GM19397 (cell line): ENCODE data around the gene DHX29.

Source experiments
- ATAC-seq: cut with Tn5 transposase; IDR thresholded peaks from one replicate; pipeline ENCODE4 v1.9.1; 2021; ENCODE audit warnings: mild to moderate bottlenecking, moderate library complexity; ENCODE audit not compliant: unreplicated experiment

DHX29 gene, protein sequence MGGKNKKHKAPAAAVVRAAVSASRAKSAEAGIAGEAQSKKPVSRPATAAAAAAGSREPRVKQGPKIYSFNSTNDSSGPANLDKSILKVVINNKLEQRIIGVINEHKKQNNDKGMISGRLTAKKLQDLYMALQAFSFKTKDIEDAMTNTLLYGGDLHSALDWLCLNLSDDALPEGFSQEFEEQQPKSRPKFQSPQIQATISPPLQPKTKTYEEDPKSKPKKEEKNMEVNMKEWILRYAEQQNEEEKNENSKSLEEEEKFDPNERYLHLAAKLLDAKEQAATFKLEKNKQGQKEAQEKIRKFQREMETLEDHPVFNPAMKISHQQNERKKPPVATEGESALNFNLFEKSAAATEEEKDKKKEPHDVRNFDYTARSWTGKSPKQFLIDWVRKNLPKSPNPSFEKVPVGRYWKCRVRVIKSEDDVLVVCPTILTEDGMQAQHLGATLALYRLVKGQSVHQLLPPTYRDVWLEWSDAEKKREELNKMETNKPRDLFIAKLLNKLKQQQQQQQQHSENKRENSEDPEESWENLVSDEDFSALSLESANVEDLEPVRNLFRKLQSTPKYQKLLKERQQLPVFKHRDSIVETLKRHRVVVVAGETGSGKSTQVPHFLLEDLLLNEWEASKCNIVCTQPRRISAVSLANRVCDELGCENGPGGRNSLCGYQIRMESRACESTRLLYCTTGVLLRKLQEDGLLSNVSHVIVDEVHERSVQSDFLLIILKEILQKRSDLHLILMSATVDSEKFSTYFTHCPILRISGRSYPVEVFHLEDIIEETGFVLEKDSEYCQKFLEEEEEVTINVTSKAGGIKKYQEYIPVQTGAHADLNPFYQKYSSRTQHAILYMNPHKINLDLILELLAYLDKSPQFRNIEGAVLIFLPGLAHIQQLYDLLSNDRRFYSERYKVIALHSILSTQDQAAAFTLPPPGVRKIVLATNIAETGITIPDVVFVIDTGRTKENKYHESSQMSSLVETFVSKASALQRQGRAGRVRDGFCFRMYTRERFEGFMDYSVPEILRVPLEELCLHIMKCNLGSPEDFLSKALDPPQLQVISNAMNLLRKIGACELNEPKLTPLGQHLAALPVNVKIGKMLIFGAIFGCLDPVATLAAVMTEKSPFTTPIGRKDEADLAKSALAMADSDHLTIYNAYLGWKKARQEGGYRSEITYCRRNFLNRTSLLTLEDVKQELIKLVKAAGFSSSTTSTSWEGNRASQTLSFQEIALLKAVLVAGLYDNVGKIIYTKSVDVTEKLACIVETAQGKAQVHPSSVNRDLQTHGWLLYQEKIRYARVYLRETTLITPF (N-terminal part only)

DNA sequence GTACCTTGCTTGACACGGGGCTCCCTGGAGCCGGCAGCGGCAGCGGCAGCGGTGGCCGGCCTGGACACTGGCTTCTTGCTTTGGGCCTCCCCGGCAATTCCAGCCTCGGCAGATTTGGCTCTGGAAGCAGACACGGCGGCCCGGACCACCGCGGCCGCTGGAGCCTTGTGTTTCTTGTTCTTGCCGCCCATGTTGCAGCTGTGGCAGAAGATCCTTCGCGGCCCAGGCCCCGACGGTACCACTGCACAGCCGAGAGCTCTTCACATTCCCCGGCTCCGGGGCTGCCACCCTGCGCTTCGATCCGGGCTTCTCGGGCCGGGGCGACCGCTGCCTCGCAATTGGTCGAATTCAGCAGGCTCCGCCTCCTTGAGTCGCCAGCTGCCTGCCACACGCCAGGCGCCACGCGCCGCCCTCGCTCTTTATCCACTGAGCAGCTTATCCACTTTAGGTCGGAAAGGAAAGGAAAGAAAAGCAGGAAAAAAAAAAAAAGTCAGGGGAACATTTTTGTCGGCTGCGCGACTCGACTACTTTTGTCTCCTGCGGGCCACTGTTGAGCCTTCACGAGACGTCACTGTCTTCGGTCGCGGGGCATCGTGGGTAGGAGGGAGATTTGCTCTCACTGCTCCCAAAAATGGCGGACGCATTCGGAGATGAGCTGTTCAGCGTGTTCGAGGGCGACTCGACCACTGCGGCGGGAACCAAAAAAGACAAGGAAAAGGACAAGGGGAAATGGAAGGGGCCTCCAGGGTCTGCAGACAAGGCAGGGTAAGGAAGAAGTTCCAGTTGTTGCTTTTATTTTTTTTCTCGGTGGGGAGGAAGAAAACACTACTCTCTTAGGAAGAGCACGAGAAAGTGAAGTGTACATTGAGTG is at the start of gene DHX29, which contains the start of gene MTREX:
DHX29 (minus strand) TSS at position 312 of the 871 bp plus-strand sequence; CDS start at position 191, 121 bp downstream.
MTREX (plus strand) TSS at position 607 of the 871 bp plus-strand sequence; CDS start at position 632, 25 bp downstream.
- ATAC-seq: peak; percentile 93

DNA sequence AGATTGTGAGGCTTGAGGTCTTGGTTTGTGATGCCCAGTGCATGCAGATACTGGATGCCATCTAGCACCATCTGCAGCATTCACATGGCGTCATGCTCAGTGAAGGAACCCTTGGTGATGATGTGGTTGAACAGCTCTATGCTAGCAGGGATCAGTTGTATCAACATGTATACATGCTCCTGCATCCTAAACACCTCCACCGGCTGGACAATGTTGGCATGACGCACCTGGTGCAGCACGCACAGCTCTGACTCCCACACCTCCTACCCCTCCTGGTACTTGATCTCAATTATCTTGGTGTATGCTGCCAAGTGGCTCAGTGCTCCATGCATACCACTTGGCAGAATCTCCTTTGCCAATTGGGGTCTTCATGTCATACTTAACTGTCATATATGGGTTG is 49.4 kb upstream of the DHX29 start:
- ATAC-seq: no peak

DNA sequence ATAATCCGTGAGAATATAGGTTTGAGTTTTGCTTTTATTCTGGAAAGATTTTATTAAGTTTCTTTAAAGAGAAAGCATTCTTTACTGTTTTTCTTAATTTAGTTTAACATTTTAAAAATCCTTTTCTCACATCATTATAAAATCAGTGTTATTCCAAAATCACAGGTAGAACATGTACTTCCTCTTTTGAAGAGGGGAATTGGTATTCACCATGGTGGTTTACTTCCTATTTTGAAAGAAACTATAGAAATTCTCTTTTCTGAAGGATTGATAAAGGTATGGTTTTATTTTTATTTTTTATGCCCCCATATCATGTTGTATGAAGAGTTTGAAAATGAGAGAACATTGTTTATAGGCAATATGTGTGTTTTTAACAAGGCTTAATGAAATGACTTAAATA is 43.3 kb upstream of the DHX29 start:
- no peak for ATAC-seq

DNA sequence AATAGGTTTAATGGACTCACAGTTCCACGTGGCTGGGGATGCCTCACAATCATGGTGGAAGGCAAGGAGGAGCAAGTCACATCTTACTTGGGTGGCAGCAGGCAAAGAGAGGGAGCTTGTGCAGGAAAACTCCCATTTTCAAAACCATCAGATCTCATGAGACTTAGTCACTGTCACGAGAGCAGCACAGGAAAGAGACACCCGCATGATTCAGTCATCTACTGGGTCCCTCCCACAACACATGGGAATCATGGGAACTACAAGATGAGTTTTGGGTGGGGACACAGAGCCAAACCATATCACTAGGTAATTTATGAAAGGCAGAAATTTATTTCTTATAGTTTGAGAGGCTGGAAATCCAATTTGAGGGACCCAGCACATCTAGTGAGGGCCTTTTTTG is 40.3 kb upstream of the DHX29 start:
- no peak for ATAC-seq

DNA sequence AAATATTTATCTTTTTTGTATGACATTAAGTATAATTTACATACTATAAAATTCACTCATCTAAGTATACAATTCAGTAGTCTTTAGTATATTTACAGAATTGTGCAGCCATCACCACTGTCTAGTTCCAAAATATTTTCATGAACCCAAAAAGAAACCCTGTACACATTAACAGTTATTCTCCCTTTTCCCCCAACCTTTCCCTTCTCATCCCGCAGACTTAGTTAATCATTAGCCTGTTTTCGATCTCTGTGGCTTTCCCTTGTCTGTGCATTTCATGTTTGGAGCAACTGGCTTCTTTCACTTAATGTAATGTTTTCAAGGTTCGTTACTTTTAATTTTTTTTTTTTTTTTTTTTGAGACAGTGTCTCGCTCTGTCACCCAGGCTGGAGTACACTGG is 37.8 kb upstream of the DHX29 start:
- ATAC-seq: no peak

DNA sequence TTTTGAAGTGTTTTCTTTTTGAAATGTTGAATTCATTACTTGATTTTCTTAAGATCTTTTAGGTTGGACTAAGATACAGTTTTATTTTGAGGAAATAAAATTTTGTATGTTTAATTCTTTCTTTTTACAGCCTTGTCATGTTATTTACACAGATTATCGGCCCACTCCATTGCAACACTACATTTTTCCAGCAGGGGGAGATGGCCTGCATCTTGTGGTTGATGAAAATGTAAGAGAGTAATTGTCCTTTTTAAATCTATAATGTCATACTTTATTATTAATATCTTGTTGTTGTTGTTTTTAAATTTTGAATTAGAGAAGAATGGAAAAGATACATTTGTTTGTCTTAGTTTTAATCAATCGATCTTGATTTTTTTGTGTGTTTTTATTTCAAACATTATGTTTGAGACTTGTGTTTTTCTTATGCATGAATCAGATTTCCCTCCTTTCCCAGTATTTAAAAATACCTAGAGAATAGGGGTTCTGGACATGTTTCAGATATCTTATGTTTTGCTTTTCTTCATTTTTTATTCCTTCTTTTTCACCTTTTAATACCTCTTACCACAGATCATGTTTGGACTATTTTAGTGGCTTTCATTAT is 37.0 kb upstream of the DHX29 start:
- no peak for ATAC-seq

DNA sequence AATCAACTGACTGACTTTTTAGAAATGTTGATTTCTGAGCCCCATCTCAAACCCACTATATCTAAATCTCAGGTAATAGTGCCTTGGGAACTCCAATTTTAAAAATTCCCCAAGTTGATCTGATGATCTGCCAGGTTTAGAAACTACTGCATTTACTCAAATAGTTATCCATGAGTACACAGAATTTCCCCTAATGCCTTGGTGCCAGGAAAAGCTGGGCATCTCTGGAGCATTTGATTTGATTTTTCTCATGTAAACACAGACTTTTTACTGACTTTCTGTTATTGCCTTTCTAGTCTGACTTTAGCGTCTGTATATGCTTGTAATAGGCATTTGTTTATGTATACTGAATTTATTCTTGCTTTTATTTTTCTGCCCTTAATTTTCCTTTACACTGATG is 36.1 kb upstream of the DHX29 start:
- no peak for ATAC-seq

DNA sequence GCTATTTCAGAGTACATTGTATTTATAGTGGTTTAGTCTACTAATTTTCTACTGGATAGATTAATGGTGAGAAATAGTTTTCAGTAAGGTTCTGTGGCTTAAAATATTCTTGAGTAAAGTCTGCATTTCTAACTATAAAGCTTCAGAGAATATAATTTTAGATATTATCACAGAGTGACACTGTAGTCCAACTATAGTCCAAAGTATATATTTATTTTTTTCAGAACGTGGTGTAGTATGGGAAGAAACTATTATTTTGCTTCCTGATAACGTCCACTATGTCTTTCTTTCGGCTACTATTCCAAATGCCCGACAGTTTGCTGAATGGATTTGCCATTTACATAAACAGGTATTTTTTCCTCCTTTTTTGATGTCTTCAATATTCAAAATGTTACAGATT is 35.6 kb upstream of the DHX29 start:
- ATAC-seq: no peak

DNA sequence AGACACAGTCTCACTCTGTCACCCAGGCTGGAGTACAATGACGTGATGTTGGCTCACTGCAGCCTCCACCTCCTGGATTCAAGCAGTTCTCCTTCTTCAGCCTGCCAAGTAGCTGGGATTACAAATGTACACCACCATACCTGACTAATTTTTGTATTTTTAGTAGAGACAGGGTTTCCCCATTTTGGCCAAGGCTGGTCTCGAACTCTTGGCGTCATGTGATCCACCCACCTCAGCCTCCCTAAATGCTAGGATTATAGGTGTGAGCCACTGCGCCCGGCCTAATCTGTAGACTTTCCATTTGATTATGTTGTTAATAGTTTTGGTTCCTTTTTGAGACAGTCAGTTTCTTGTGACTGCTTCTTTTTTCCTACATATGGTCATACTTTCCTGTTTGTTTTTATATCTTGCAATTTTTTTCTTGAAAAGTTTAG is 31.3 kb upstream of the DHX29 start:
- no peak for ATAC-seq

DNA sequence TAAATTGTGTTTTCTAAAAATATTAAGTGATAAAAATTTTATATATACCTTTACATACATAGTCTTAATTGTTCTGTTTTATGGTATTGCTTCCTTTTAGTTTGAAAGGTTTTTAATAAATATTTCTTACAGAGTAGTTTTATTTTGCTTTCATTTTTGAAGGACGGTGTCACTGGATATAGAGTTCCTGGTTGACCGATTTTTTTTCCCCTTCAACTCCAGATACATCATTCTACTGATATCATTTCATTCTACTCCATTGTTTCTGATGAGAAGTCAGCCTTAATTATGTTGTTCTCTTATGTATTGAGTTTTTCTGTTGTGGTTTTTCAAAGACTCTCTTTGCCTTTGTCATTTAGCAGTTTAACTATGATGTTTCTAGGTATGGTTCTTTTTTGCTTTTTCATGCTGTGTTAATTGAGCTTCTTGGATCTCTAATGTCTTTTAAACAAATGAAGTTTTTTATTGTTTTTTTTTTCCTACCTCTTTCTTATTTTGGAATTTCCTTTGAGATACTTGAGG is 30.7 kb upstream of the DHX29 start:
- ATAC-seq: no peak

DNA sequence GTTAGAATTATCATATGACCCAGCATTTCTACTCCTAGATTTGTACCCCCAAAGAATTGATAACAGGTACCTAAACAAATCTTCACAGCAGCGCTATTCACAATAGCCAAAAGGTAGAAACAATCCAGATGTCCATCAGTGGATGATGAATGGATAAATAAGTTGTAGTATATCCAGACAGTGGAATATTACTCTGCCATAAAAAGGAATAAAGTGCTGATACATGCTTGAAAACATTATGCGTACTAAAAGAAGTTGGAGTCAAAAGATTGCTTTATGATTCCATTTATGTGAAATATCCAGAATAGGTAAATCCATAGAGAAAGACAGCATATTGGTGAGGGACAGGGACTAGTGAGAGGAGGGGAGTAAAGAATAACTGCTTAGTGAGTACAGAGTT is 26.3 kb upstream of the DHX29 start:
- ATAC-seq: no peak

DNA sequence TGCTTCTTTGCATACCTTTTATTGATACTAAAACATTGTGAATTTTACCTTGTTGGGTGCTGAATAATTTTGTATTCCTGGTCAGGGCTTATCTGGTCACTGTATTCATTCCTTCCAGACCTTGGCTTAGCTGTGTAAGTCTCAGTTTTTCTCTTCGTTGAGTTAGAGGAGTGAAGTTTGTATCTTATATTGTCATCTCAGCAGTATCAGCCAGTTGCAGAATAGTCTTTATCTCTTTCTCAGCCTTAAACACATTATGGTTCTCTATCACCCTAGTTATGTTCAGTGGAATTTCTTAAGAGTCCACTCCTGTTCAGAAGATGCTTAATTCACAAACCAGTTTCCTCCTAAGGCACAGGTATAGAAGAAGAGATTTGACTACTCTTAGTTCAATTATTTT is 25.5 kb upstream of the DHX29 start:
- ATAC-seq: no peak

DNA sequence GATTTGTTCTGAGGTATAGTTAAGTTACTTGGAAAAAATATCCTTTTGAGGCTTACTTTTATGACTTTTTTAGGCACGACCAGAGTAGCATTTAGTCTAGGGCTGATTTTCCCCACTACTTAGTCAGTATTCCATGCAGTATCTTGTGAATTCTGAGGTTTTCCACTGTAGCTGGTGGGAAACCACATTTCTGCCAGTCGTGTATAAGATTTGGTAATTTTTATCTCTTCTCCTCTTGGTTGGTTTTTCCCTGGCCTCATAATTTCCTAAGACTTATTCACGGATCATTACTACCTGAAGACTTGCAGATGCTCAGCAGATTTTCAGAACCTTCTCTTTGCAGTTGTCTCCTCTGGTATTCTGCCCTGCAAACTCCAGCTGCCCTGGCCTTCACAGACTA is 23.8 kb upstream of the DHX29 start:
- no peak for ATAC-seq

DNA sequence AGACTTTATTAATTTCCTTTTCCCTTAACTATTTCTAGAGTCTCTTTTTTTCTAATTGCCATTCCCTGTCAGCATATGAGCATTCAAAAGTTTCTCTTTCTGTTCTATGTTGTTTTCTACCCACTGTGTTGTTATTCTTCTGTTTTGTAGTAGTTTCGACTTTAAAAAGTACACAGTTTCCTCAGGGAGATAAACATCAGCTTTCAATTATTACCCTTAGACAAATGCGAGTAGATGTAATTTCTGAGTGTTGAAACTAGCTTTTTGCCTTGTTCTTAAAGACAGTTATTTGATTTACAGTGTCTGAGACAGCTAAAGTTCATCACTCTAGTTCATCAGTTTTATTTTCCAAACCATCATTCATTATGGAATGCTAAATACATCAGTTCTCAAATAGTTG is 19.8 kb upstream of the DHX29 start:
- no peak for ATAC-seq

DNA sequence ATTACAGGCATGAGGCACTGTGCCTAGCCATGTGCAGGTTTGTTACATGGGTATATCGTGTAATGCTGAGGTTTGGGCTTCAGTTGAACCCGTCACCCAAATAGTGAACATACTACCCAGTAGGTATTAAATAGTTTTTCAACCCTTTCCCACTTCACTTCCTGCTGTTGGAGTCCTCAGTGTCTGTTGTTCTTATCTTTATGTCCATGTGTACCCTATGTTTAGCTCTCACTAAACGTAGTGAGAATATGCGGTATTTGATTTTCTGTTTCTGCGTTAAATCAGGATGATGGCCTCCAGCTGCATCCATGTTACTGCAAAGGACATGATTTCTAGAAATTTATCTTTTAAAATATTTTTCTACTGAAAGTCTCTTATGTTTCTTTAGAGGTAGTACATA is 18.1 kb upstream of the DHX29 start:
- no peak for ATAC-seq

DNA sequence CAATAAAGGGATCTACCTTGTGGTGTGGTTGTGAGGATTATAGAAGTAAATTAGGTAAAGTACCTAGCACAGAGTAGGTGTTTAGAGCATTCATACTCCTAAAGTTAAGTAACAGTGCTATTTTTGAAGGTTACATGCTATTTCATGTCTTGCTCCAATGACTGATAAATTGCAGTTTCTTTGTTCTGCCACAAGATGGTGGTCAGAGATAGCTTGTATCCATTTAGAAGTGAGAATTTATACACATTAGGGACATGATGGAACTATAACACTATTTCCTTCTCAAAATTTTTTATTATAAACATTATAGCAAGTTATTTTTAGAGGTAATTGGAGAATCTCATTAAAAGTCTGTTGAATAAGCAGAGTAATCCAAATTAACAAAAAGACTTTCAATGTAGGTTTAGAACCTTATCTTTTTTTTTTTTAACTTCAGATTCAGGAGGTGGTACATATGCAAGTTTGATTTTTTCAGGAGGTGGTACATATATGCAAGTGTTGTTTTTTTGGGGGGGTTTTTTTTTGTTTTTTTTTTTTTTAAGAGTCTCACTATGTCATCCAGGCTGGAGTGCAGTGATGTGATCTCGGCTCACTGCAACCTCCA is 17.4 kb upstream of the DHX29 start:
- no peak for ATAC-seq

DNA sequence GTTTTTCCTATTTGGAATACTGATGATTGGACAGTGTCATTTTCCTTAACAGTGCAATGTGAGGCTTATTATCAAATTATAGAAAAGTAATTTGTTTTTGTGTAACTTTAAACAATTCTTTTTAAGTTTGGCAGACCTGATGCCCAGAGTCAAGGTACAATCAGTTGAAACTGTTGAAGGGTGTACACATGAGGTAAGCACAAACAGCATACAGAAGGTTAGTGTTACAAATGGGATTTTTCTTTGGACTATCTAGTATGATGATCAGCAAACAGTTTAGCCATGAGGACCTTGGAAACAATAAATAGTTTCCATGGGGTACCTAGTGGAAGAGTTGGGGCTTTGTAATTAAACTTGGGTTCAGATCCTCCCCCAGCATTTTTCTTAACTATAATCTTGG is 16.5 kb upstream of the DHX29 start:
- ATAC-seq: no peak

DNA sequence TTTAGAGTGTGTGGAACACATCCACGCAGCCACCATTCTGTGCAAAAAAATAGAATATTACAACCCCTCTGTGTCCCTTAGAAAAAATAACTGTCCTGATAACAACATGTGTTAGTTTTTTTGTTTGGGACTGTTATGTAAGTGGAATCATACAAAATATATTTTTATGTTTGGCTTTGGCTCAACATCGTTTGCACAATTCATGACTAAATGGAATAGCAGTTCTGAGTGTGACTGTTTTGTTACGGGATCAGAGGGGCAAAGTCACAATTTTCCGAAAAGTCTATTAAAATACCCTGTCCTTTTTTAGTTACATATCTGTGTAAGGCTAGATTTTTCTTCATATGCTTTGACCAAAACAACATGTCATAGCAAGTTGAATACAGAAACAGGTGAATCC is 13.1 kb upstream of the DHX29 start:
- ATAC-seq: no peak

DNA sequence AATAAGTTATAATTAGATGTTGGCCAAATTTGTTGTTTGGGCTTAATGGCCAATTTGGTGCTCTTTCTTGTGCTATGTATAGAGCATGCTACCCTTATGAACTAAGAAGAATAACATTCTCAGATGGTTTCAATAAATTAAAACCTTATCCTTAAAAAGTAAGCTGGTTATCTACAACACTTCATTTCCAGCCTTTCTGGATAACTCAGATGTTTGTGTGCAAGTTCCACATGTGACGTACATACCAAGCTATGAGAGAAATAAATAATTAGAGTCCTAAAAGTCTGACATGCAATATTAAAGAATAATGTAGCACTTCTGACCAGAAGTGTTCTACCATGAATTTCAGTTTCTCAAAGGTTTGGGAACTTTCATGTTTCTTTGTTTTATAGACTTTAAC is 12.0 kb upstream of the DHX29 start:
- ATAC-seq: no peak
